HUES6 (cell line): ENCODE data around the gene PARP12.

ENCODE experiments used
- H3K27ac ChIP-seq: 2 replicates; pipeline ENCODE4 v1.7.0; 2013; ENCODE audit warnings: low read depth, mild to moderate bottlenecking, low read length, inconsistent platforms
- H3K27me3 ChIP-seq: 2 replicates; pipeline ENCODE4 v1.6.1; 2013; ENCODE audit warnings: low read length; ENCODE audit not compliant: control insufficient read depth, insufficient read depth
- H3K36me3 ChIP-seq: 2 replicates; pipeline ENCODE4 v1.6.1; 2013; ENCODE audit warnings: low read length; ENCODE audit not compliant: control insufficient read depth, insufficient read depth
- H3K4me1 ChIP-seq: 2 replicates; pipeline ENCODE4 v1.6.1; 2013; ENCODE audit warnings: low read length; ENCODE audit not compliant: control insufficient read depth, insufficient read depth
- H3K4me3 ChIP-seq: 2 replicates; pipeline ENCODE4 v1.5.1; 2013; ENCODE audit warnings: low read depth, low read length
- H3K9ac ChIP-seq: one replicate; pipeline ENCODE4 v1.6.1; 2013; ENCODE audit warnings: mild to moderate bottlenecking, low read length
- H3K9me3 ChIP-seq: 2 replicates; pipeline ENCODE4 v1.6.1; 2013; ENCODE audit warnings: low read depth, low read length; ENCODE audit not compliant: control insufficient read depth, insufficient read depth

PARP12 gene

GRCh38 chr7:140013676-140014075, 49.1 kb downstream of the PARP12 start:
- Histone ChIP-seq H3K27ac (no peak overlapping the region), H3K27me3 (no peaks in the 10 kb centered on the region), H3K4me3 (no peak overlapping the region), H3K9me3 (no peaks in the 10 kb centered on the region), H3K9ac (no peak overlapping the region), H3K4me1 (peaks cover 9% of the 10 kb centered on the region; the same call in 1 of the 2 replicates), H3K36me3 (no peaks in the 10 kb centered on the region)

DNA sequence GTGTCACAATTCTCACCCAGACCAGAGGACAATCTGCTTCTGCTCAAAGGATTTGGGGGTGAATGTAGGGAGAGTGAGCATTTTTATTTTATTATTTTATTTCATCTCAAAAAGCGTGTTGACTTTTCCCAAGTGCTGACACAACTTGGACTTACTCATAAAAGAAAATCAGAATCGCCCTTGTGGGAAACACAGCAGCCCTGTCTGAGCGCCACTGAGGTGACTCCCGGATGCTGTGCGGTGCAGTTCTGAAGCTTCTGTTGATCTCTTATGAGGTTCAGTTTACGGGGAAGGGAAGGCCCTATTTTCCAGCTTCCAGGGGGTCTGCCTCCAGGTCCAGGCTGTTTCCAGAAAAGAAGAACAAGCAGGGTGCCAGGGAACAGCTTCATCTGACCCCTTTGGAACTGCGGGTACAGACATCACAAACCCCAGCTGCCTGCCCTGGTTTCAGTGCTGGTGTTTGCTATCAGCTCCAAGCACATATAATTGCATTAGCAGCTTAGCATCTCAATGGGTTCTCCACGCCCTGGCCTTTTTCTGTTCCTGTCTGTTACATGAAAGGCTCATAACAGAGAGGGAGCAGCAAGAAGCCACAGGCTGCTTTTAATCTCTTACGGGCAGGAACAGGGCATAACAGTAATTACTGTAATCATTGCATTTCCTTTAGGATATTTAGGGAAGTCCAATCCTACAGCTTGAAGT, 52.4 kb downstream of the PARP12 start:
- Histone ChIP-seq H3K36me3 (no peaks in the 10 kb centered on the region), H3K4me3 (no peak overlapping the region), H3K4me1 (peaks cover 9% of the 10 kb centered on the region; the same call in 1 of the 2 replicates), H3K9me3 (no peaks in the 10 kb centered on the region), H3K27ac (no peak overlapping the region), H3K27me3 (no peaks in the 10 kb centered on the region), H3K9ac (no peak overlapping the region)

DNA sequence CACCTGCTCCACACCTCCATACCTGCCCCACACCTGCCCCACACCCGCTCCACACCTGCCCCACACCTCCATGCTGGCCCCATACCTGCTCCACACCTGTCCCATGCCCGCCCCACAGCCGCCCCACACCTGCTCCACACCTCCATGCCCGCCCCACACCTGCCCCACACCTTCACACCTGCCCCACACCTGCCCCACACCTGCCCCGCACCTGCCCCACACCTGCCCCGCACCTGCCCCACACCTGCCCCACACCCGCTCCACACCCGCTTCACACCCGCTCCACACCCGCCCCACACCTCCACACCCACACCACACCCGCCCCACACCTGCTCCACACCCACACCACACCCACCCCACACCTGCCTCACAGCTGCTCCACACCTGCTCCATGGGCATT, 53.0 kb downstream of the PARP12 start:
- H3K27ac ChIP-seq = no peak overlapping the region
- no peak overlapping the region for H3K9ac ChIP-seq
- H3K27me3 ChIP-seq = no peaks in the 10 kb centered on the region
- H3K9me3 ChIP-seq = no peaks in the 10 kb centered on the region
- no peaks in the 10 kb centered on the region for H3K36me3 ChIP-seq
- peaks cover 9% of the 10 kb centered on the region; the same call in 1 of the 2 replicates for H3K4me1 ChIP-seq
- no peak overlapping the region for H3K4me3 ChIP-seq

- Histone ChIP-seq H3K27ac (no peak overlapping the region), H3K9ac (no peak overlapping the region), H3K4me3 (no peak overlapping the region), H3K9me3 (no peaks in the 10 kb centered on the region), H3K36me3 (no peaks in the 10 kb centered on the region), H3K27me3 (no peaks in the 10 kb centered on the region), H3K4me1 (peaks cover 9% of the 10 kb centered on the region; the same call in 1 of the 2 replicates)
Observed at GRCh38 chr7:140008755-140009610, 53.8 kb downstream of the PARP12 start.

DNA sequence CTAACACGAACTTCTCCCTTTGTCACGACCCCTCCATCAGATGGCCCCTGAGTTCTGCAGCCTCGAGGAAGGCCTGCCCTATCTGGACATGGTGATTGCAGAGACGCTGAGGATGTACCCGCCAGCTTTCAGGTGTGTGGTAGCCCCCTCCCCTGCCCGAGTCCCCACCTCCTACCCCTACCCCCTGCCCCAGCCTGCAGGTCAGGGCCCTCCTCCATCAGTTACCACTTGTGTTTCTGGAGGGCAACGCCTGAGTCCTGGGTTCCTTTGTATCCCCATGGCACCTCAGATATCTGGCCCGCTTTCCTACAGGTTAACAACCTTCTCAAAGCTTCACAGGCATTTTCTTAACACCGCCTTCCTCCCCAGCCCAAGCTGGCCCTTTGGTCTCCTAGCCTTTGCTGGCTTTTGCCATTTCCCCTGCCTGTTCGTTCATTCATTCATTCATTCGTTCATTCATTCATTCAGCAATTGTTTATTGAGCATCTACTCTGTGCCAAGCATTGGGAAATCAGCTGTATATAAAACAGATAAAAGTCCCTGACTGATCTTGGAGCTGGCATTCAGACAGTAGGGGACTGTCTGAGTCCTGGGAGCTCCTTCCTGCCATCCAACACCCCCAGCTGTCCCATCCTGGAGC, 55.6 kb downstream of the PARP12 start:
- Histone ChIP-seq H3K36me3 (no peaks in the 10 kb centered on the region), H3K4me3 (no peak overlapping the region), H3K9me3 (no peaks in the 10 kb centered on the region), H3K4me1 (peaks cover 9% of the 10 kb centered on the region; the same call in 1 of the 2 replicates), H3K27ac (no peak overlapping the region), H3K9ac (no peak overlapping the region), H3K27me3 (no peaks in the 10 kb centered on the region)

DNA sequence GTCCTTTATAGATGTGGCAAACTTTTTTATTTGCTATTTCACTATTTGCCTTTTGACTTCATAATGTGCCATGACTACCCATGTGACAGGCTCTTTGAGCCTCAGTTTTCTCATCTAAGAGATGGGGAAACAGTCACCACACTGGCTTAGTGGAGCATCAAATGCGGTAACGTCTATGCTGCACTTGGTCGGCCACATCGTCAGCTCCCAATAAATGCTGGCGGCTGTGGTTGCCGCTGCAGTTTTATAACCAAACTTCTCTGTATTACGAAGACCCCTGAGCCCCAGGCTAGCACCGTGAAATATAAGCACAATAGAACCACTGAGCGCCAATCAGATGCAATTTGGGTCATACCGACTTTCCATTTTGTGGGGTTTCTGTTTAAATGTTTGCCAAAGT, 56.2 kb downstream of the PARP12 start:
- Histone ChIP-seq H3K27me3 (no peaks in the 10 kb centered on the region), H3K36me3 (no peaks in the 10 kb centered on the region), H3K4me3 (no peak overlapping the region), H3K9ac (no peak overlapping the region), H3K9me3 (no peaks in the 10 kb centered on the region), H3K27ac (no peak overlapping the region), H3K4me1 (peaks cover 4% of the 10 kb centered on the region; the same call in 1 of the 2 replicates)

GRCh38 chr7:140005754-140006503, 56.8 kb downstream of the PARP12 start:
- H3K27ac ChIP-seq = no peak overlapping the region
- no peak overlapping the region for H3K4me3 ChIP-seq
- peaks cover 4% of the 10 kb centered on the region; the same call in 1 of the 2 replicates for H3K4me1 ChIP-seq
- no peaks in the 10 kb centered on the region for H3K27me3 ChIP-seq
- no peaks in the 10 kb centered on the region for H3K36me3 ChIP-seq
- H3K9me3 ChIP-seq = no peaks in the 10 kb centered on the region
- H3K9ac ChIP-seq = no peak overlapping the region

GRCh38 chr7:140005341-140005740, 57.4 kb downstream of the PARP12 start:
- Histone ChIP-seq H3K4me3 (no peak overlapping the region), H3K9ac (no peak overlapping the region), H3K36me3 (no peaks in the 10 kb centered on the region), H3K27ac (no peak overlapping the region), H3K9me3 (no peaks in the 10 kb centered on the region), H3K4me1 (peaks cover 1% of the 10 kb centered on the region; the same call in 1 of the 2 replicates), H3K27me3 (no peaks in the 10 kb centered on the region)

DNA sequence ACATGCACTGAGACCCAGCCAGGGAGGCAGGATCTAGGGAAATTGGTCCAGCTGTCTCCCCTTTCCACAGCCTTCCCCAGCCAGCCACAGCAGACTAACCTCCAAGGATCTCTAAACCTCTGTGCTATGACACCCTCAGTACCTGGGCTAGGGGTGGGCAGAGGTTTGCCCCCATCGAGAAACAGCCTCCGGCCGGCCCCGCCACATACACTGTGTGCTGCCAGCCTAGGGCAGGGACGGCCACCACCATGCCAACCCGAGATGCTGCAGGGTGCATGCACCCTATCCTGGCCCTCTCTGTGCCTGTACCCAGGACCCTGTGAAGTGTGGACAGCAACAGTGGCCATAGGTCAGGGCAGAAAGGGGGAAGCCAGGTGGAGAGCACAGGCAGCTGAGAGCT, 58.1 kb downstream of the PARP12 start:
- Histone ChIP-seq H3K36me3 (no peaks in the 10 kb centered on the region), H3K27me3 (no peaks in the 10 kb centered on the region), H3K4me1 (no peaks in the 10 kb centered on the region), H3K9me3 (no peaks in the 10 kb centered on the region), H3K27ac (no peak overlapping the region), H3K9ac (no peak overlapping the region), H3K4me3 (no peak overlapping the region)

- no peak overlapping the region for H3K4me3 ChIP-seq
- H3K36me3 ChIP-seq = no peaks in the 10 kb centered on the region
- no peaks in the 10 kb centered on the region for H3K27me3 ChIP-seq
- H3K27ac ChIP-seq = no peak overlapping the region
- no peaks in the 10 kb centered on the region for H3K4me1 ChIP-seq
- no peaks in the 10 kb centered on the region for H3K9me3 ChIP-seq
- no peak overlapping the region for H3K9ac ChIP-seq
Observed at GRCh38 chr7:140003913-140004382, 58.8 kb downstream of the PARP12 start.
